Erythroblast (primary cell): ENCODE data around the gene VMO1.

Source experiments
- DNase-seq, 2 experiments: peaks; one replicate each; lab custom pipeline; 2025; lab: John Stamatoyannopoulos, UW
- GATA1 ChIP-seq: IDR thresholded peaks from 2 replicates; pipeline ENCODE4 v1.6.1; 2011; ENCODE audit warnings: low read depth, mild to moderate bottlenecking, control low read depth, low read length, moderate library complexity
- POLR2A ChIP-seq: IDR thresholded peaks from 2 replicates; pipeline ENCODE4 v1.6.1; 2011; ENCODE audit warnings: mild to moderate bottlenecking, low read length

The VMO1 gene

GRCh38 chr17:4766201-4766600 lies 20.0 kb downstream of the VMO1 start:
- TF ChIP-seq GATA1 (no peak), POLR2A (no peak)
- no peak for DNase-seq

- DNase-seq: no peak
- TF ChIP-seq POLR2A (no peak), GATA1 (no peak)
Measured at GRCh38 chr17:4764595-4764994, 21.6 kb downstream of the VMO1 start.

- TF ChIP-seq POLR2A (no peak), GATA1 (no peak)
- DNase-seq: no peak
Measured at GRCh38 chr17:4759776-4760236, 26.4 kb downstream of the VMO1 start.

- no peak for TF ChIP-seq GATA1
- no peak for TF ChIP-seq POLR2A
Measured at GRCh38 chr17:4753392-4753791, 32.8 kb downstream of the VMO1 start.

GRCh38 chr17:4751932-4752331 lies 34.2 kb downstream of the VMO1 start:
- DNase-seq: no peak
- no peak for TF ChIP-seq GATA1
- no peak for TF ChIP-seq POLR2A

More at GRCh38 chr17:4753392-4753791, 32.8 kb downstream of the VMO1 start:
- no peak for DNase-seq

- no peak for TF ChIP-seq GATA1
- TF ChIP-seq POLR2A: no peak
Measured at GRCh38 chr17:4750606-4751005, 35.6 kb downstream of the VMO1 start.

GRCh38 chr17:4748686-4749085 lies 37.5 kb downstream of the VMO1 start:
- no peak for DNase-seq
- TF ChIP-seq GATA1: no peak
- TF ChIP-seq POLR2A: no peak

More at GRCh38 chr17:4750606-4751005, 35.6 kb downstream of the VMO1 start:
- DNase-seq: no peak

GRCh38 chr17:4747847-4748246 lies 38.3 kb downstream of the VMO1 start:
- no peak for TF ChIP-seq POLR2A
- TF ChIP-seq GATA1: no peak
- DNase-seq: no peak

- TF ChIP-seq POLR2A: no peak
- TF ChIP-seq GATA1: no peak
- no peak for DNase-seq
Measured at GRCh38 chr17:4744999-4745969, 40.9 kb downstream of the VMO1 start.

GRCh38 chr17:4743898-4744297 lies 42.3 kb downstream of the VMO1 start:
- DNase-seq: no peak
- TF ChIP-seq GATA1: no peak
- no peak for TF ChIP-seq POLR2A

- no peak for TF ChIP-seq POLR2A
- TF ChIP-seq GATA1: no peak
Measured at GRCh38 chr17:4743216-4743615, 42.9 kb downstream of the VMO1 start.

GRCh38 chr17:4742629-4743028 lies 43.5 kb downstream of the VMO1 start:
- TF ChIP-seq GATA1: no peak
- no peak for TF ChIP-seq POLR2A
- DNase-seq: no peak

More at GRCh38 chr17:4743216-4743615, 42.9 kb downstream of the VMO1 start:
- DNase-seq: no peak

- no peak for TF ChIP-seq GATA1
- TF ChIP-seq POLR2A: no peak
- no peak for DNase-seq
Measured at GRCh38 chr17:4742133-4742532, 44.0 kb downstream of the VMO1 start.

GRCh38 chr17:4741544-4741943 lies 44.6 kb downstream of the VMO1 start:
- TF ChIP-seq POLR2A (no peak), GATA1 (no peak)

More at GRCh38 chr17:4741544-4741943, 44.6 kb downstream of the VMO1 start:
- no peak for DNase-seq
